HepG2 (cell line): ENCODE measurements around the gene TIFAB. TPM values are rescaled to one million over a fixed set of nuclear protein-coding genes. Genes with fewer than 3 reads are reported as not detected.

ENCODE experiments used
- NCOA2 ChIP-seq: sonication (generic); formaldehyde crosslinking; IDR thresholded peaks from 2 replicates; pipeline ENCODE4 v1.8.0; 2022; ENCODE audit warnings: inconsistent platforms
- NRL ChIP-seq: sonication (generic); formaldehyde crosslinking; IDR thresholded peaks from 2 replicates; pipeline ENCODE4 v1.5.0; 2020; ENCODE audit warnings: missing genetic modification reagents, mild to moderate bottlenecking, moderate library complexity, borderline replicate concordance
- REL ChIP-seq: sonication (generic); formaldehyde crosslinking; conservative IDR thresholded peaks from 2 replicates; pipeline ENCODE4 v1.8.0; 2022; ENCODE audit warnings: mild to moderate bottlenecking, missing genetic modification reagents, moderate library complexity
- ZNF430 ChIP-seq: sonication (generic); formaldehyde crosslinking; IDR thresholded peaks from 2 replicates; pipeline ENCODE4 v1.9.0; 2021; ENCODE audit warnings: mild to moderate bottlenecking, missing genetic modification reagents
- ZNF446 ChIP-seq: sonication (generic); formaldehyde crosslinking; IDR thresholded peaks from 2 replicates; pipeline ENCODE4 v1.5.0; 2020; ENCODE audit warnings: mild to moderate bottlenecking, missing genetic modification reagents
- ZNF589 ChIP-seq: sonication (generic); formaldehyde crosslinking; conservative IDR thresholded peaks from 2 replicates; pipeline ENCODE4 v1.8.0; 2022; ENCODE audit warnings: mild to moderate bottlenecking, moderate library complexity, missing genetic modification reagents
- polyA plus RNA-seq, 8 experiments: library from polyadenylated mRNA; depleted of rRNA in 3 of 8; stranded (reverse) in 7 of 8; unstranded in 1 of 8; fragments of >200 nt; fragmentation: Illumina TruSeq in 4 of 8; extraction: Trizol in 4 of 8; gene quantifications; 2 replicates each; pipeline versions ENCODE4 v1.2.1 to v1.2.3, GENCODE V29; 2011 to 2016; ENCODE audit warnings: low read depth in 4 of 8, missing spikeins in 1 of 8, mixed read lengths in 1 of 8; ENCODE audit not compliant: insufficient read depth in 1 of 8
- total RNA-seq, 5 experiments: library from RNA; depleted of rRNA; stranded (reverse); fragments of >200 nt; fragmentation: Illumina TruSeq; extraction: Trizol; gene quantifications; 2 replicates each; pipeline ENCODE4 v1.2.3, GENCODE V29; 2016; ENCODE audit warnings: low read depth in 1 of 5
- TF ChIP-seq, protein P1 (sequence below): sonication (generic); formaldehyde crosslinking; IDR thresholded peaks from 2 replicates; pipeline ENCODE4 v1.4.0; 2020; ENCODE audit warnings: mild to moderate bottlenecking, missing genetic modification reagents, borderline replicate concordance
- TF ChIP-seq, protein P2 (sequence below): sonication (generic); formaldehyde crosslinking; IDR thresholded peaks from 2 replicates; pipeline ENCODE4 v1.5.0; 2020; ENCODE audit warnings: missing genetic modification reagents
- TF ChIP-seq, protein P3 (sequence below): sonication (generic); formaldehyde crosslinking; conservative IDR thresholded peaks from 2 replicates; pipeline ENCODE4 v1.8.0; 2022; ENCODE audit warnings: low read depth, missing genetic modification reagents
- TF ChIP-seq, protein P4 (sequence below): sonication (generic); formaldehyde crosslinking; IDR thresholded peaks from 2 replicates; pipeline ENCODE4 v1.4.0; 2020; ENCODE audit warnings: missing genetic modification reagents
- TF ChIP-seq, protein P5 (sequence below): sonication (generic); formaldehyde crosslinking; IDR thresholded peaks from 2 replicates; pipeline ENCODE4 v1.8.1; 2023; ENCODE audit warnings: missing genetic modification reagents, inconsistent platforms, borderline replicate concordance
- TF ChIP-seq, protein P6 (sequence below): sonication (generic); formaldehyde crosslinking; IDR thresholded peaks from 2 replicates; pipeline ENCODE4 v1.5.1; 2020; ENCODE audit warnings: mild to moderate bottlenecking, missing genetic modification reagents, borderline replicate concordance

Gene TIFAB
- total and polyA plus RNA-seq, 2 of the 13 experiments (the other 11 are each of a cell fraction or from before 2014, with no cell fraction given): not detected

DNA sequence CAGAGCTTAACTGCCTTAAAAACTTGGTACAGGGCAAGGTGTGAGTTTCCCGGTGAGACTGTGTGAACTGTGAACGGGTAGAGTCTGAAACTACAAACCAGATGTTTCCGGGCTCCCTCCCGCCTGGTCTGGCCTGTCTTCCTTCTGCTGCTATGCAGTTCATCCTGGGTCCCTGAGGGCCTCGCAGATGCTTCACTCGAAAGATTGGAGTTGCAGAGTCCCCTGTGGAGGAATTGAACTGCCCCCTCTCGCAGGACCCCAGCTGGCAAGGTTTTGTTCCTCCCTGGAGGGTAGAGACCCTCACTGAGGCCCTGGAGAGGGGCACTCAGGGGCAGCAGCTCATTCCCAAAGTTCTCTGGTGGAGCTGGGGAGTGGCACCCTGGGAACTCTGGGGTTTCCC lies 5.5 kb downstream of the TIFAB start (continued):
- TF ChIP-seq, protein P1, sequence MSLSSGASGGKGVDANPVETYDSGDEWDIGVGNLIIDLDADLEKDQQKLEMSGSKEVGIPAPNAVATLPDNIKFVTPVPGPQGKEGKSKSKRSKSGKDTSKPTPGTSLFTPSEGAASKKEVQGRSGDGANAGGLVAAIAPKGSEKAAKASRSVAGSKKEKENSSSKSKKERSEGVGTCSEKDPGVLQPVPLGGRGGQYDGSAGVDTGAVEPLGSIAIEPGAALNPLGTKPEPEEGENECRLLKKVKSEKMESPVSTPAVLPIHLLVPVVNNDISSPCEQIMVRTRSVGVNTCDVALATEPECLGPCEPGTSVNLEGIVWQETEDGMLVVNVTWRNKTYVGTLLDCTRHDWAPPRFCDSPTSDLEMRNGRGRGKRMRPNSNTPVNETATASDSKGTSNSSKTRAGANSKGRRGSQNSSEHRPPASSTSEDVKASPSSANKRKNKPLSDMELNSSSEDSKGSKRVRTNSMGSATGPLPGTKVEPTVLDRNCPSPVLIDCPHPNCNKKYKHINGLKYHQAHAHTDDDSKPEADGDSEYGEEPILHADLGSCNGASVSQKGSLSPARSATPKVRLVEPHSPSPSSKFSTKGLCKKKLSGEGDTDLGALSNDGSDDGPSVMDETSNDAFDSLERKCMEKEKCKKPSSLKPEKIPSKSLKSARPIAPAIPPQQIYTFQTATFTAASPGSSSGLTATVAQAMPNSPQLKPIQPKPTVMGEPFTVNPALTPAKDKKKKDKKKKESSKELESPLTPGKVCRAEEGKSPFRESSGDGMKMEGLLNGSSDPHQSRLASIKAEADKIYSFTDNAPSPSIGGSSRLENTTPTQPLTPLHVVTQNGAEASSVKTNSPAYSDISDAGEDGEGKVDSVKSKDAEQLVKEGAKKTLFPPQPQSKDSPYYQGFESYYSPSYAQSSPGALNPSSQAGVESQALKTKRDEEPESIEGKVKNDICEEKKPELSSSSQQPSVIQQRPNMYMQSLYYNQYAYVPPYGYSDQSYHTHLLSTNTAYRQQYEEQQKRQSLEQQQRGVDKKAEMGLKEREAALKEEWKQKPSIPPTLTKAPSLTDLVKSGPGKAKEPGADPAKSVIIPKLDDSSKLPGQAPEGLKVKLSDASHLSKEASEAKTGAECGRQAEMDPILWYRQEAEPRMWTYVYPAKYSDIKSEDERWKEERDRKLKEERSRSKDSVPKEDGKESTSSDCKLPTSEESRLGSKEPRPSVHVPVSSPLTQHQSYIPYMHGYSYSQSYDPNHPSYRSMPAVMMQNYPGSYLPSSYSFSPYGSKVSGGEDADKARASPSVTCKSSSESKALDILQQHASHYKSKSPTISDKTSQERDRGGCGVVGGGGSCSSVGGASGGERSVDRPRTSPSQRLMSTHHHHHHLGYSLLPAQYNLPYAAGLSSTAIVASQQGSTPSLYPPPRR (CRISPR knock-in tag): no peak
- TF ChIP-seq, protein P2, sequence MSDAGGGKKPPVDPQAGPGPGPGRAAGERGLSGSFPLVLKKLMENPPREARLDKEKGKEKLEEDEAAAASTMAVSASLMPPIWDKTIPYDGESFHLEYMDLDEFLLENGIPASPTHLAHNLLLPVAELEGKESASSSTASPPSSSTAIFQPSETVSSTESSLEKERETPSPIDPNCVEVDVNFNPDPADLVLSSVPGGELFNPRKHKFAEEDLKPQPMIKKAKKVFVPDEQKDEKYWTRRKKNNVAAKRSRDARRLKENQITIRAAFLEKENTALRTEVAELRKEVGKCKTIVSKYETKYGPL (CRISPR knock-in tag): no peak
- TF ChIP-seq, protein P3, sequence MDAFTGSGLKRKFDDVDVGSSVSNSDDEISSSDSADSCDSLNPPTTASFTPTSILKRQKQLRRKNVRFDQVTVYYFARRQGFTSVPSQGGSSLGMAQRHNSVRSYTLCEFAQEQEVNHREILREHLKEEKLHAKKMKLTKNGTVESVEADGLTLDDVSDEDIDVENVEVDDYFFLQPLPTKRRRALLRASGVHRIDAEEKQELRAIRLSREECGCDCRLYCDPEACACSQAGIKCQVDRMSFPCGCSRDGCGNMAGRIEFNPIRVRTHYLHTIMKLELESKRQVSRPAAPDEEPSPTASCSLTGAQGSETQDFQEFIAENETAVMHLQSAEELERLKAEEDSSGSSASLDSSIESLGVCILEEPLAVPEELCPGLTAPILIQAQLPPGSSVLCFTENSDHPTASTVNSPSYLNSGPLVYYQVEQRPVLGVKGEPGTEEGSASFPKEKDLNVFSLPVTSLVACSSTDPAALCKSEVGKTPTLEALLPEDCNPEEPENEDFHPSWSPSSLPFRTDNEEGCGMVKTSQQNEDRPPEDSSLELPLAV (CRISPR knock-in tag): no peak
- TF ChIP-seq ZNF446 (CRISPR knock-in tag): no peak
- no peak for TF ChIP-seq NCOA2 (CRISPR knock-in tag)
- TF ChIP-seq, protein P4, sequence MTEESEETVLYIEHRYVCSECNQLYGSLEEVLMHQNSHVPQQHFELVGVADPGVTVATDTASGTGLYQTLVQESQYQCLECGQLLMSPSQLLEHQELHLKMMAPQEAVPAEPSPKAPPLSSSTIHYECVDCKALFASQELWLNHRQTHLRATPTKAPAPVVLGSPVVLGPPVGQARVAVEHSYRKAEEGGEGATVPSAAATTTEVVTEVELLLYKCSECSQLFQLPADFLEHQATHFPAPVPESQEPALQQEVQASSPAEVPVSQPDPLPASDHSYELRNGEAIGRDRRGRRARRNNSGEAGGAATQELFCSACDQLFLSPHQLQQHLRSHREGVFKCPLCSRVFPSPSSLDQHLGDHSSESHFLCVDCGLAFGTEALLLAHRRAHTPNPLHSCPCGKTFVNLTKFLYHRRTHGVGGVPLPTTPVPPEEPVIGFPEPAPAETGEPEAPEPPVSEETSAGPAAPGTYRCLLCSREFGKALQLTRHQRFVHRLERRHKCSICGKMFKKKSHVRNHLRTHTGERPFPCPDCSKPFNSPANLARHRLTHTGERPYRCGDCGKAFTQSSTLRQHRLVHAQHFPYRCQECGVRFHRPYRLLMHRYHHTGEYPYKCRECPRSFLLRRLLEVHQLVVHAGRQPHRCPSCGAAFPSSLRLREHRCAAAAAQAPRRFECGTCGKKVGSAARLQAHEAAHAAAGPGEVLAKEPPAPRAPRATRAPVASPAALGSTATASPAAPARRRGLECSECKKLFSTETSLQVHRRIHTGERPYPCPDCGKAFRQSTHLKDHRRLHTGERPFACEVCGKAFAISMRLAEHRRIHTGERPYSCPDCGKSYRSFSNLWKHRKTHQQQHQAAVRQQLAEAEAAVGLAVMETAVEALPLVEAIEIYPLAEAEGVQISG (CRISPR knock-in tag): no peak
- TF ChIP-seq REL (CRISPR knock-in tag): no peak
- TF ChIP-seq ZNF589 (CRISPR knock-in tag): no peak
- TF ChIP-seq NRL (CRISPR knock-in tag): no peak
- TF ChIP-seq ZNF430 (CRISPR knock-in tag): no peak
- TF ChIP-seq, protein P5, sequence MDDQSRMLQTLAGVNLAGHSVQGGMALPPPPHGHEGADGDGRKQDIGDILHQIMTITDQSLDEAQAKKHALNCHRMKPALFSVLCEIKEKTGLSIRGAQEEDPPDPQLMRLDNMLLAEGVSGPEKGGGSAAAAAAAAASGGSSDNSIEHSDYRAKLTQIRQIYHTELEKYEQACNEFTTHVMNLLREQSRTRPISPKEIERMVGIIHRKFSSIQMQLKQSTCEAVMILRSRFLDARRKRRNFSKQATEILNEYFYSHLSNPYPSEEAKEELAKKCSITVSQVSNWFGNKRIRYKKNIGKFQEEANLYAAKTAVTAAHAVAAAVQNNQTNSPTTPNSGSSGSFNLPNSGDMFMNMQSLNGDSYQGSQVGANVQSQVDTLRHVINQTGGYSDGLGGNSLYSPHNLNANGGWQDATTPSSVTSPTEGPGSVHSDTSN (CRISPR knock-in tag): no peak
- TF ChIP-seq, protein P6, sequence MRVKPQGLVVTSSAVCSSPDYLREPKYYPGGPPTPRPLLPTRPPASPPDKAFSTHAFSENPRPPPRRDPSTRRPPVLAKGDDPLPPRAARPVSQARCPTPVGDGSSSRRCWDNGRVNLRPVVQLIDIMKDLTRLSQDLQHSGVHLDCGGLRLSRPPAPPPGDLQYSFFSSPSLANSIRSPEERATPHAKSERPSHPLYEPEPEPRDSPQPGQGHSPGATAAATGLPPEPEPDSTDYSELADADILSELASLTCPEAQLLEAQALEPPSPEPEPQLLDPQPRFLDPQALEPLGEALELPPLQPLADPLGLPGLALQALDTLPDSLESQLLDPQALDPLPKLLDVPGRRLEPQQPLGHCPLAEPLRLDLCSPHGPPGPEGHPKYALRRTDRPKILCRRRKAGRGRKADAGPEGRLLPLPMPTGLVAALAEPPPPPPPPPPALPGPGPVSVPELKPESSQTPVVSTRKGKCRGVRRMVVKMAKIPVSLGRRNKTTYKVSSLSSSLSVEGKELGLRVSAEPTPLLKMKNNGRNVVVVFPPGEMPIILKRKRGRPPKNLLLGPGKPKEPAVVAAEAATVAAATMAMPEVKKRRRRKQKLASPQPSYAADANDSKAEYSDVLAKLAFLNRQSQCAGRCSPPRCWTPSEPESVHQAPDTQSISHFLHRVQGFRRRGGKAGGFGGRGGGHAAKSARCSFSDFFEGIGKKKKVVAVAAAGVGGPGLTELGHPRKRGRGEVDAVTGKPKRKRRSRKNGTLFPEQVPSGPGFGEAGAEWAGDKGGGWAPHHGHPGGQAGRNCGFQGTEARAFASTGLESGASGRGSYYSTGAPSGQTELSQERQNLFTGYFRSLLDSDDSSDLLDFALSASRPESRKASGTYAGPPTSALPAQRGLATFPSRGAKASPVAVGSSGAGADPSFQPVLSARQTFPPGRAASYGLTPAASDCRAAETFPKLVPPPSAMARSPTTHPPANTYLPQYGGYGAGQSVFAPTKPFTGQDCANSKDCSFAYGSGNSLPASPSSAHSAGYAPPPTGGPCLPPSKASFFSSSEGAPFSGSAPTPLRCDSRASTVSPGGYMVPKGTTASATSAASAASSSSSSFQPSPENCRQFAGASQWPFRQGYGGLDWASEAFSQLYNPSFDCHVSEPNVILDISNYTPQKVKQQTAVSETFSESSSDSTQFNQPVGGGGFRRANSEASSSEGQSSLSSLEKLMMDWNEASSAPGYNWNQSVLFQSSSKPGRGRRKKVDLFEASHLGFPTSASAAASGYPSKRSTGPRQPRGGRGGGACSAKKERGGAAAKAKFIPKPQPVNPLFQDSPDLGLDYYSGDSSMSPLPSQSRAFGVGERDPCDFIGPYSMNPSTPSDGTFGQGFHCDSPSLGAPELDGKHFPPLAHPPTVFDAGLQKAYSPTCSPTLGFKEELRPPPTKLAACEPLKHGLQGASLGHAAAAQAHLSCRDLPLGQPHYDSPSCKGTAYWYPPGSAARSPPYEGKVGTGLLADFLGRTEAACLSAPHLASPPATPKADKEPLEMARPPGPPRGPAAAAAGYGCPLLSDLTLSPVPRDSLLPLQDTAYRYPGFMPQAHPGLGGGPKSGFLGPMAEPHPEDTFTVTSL (CRISPR knock-in tag): no peak
- TF ChIP-seq, all 625 proteins: peak for 0
